Aorta (tissue), 5 donors: ENCODE results near the gene COL11A1. TPM values are rescaled to one million over a fixed set of nuclear protein-coding genes. Genes with fewer than 3 reads are reported as not detected.

Experiments
- ATAC-seq: fragments of 200-7000 bp; cut with Tn5 transposase; one replicate; pipeline ENCODE4 v1.9.1; 2022; ENCODE audit warnings: moderate library complexity; ENCODE audit not compliant: low FRiP score
- DNase-seq, 2 donors: peaks; one replicate each; pipeline ENCODE4 v3.0.0-alpha.2; 2020
- H3K27ac ChIP-seq, 2 donors: one replicate each; pipeline ENCODE4 v1.5.1; 2013; ENCODE audit warnings: low read length in 2 of 2, mild to moderate bottlenecking in 2 of 2, moderate library complexity in 2 of 2, control low read depth in 1 of 2, inconsistent platforms in 1 of 2, low read depth in 1 of 2
- H3K27me3 ChIP-seq, 2 donors: one replicate each; pipeline ENCODE4 v1.6.1; 2013; ENCODE audit warnings: control low read depth in 1 of 2, low read length in 1 of 2, mild to moderate bottlenecking in 1 of 2, moderate library complexity in 1 of 2; ENCODE audit not compliant: insufficient read depth in 2 of 2, control insufficient read depth in 1 of 2
- H3K36me3 ChIP-seq, 2 donors: one replicate each; pipeline ENCODE4 v1.6.1; 2013; ENCODE audit warnings: control low read depth in 1 of 2, low read length in 1 of 2, mild to moderate bottlenecking in 1 of 2; ENCODE audit not compliant: insufficient read depth in 2 of 2, control insufficient read depth in 1 of 2
- H3K4me1 ChIP-seq, 2 donors: one replicate each; pipeline ENCODE4 v1.6.1; 2013; ENCODE audit warnings: low read length in 2 of 2, control low read depth in 1 of 2, mild to moderate bottlenecking in 1 of 2, moderate library complexity in 1 of 2; ENCODE audit not compliant: insufficient read depth in 2 of 2, control insufficient read depth in 1 of 2
- H3K4me3 ChIP-seq, 2 donors: one replicate each; pipeline ENCODE4 v1.5.1; 2013; ENCODE audit warnings: low read length in 2 of 2, control low read depth in 1 of 2, mild to moderate bottlenecking in 1 of 2
- H3K9me3 ChIP-seq: one replicate; pipeline ENCODE4 v1.6.1; 2013; ENCODE audit warnings: mild to moderate bottlenecking, low read length; ENCODE audit not compliant: control insufficient read depth
- WGBS, 2 donors: extraction: QIAGEN DNeasy Blood & Tissue Kit; methylation state at CpG; one replicate each; pipeline ENCODE4 v1.1.7; 2013; 5-methylcytosine and 5-hydroxymethylcytosine counted together
- intact Hi-C, 2 donors: fragments of 100-400 bp; cut with DNase I; formaldehyde crosslinking; loops; one replicate each; pipeline versions ENCODE4 v1.14.2 to v1.15.0; 2022
- polyA plus RNA-seq, 2 donors: library from polyadenylated mRNA; stranded (reverse); fragments of 200-250 nt; gene quantifications; one replicate each; pipeline ENCODE4 v1.2.3, GENCODE V29; 2013
- total RNA-seq, 2 donors: library from RNA; stranded (reverse); fragmentation: NEBNext Ultra II Directional; extraction: Animal tissue kit (Norgen Biotek cat#: 25700); gene quantifications; one replicate each; pipeline ENCODE4 v1.2.1, GENCODE V29; 2021
- donor health status: healthy with polysubstance abuse.
- donor health status: Bipolar disorder and iron deficiency.
- donor health status: DM: no; HTN: no; CAD: no.
- donor health status: DM: no; HTN: no; CAD: no.
- donor health status: DM: yes; HTN: yes; CAD: no.

The COL11A1 gene
- total and polyA plus RNA-seq, 4 donors = 0.29 to 8.4 TPM; not detected in 2

DNA sequence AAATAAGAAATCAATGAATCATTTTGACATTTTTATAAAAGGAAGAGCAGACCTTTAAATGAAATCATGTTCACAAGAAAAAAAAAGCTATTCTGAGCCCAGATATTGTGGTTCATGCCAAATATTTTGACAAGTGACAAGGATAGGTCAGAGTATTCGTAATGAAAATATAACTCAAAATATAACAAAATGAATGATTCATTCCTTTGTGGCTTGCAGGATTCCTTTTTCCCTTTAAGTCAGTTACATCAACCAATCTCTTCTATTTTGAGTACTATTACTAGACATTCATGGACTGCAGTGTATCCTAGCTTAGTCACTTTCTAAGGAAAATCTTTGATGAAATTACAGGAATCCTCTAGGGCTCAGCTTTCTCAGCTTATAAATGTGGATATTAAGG, 188.7 kb downstream of the COL11A1 start:
- WGBS, 2 donors = 0 to 2% methylated on average over 1 of the region's 1 CpG
- Histone ChIP-seq H3K27me3 (no peaks in the 10 kb centered on the region), H3K27ac (no peak overlapping the region), H3K4me1 (no peaks in the 10 kb centered on the region), H3K36me3 (no peaks in the 10 kb centered on the region), H3K4me3 (no peak overlapping the region), H3K9me3 (no peaks in the 10 kb centered on the region)
- ATAC-seq = no peak
- DNase-seq = no peak
- intact Hi-C loops = no loop called here

DNA sequence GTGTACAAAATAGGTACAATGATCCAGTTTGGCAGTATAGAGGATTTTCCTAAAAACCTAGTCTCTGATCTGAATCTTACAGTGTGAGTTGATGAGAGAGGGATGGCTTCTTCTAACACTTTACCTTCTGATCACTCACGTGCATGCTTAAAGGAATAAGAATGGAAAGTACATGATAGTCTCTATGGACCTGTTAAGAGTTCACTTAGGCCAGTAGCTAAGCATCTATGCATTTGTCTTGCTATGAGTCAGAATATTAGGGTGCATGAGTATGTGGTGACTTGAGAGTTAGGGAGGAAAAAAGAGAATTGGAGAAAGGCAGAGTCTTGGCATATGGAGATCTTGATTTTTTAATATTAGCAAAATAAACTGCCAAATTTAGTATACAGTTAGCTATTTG, 206.3 kb downstream of the COL11A1 start:
- Histone ChIP-seq H3K27ac (no peak overlapping the region), H3K27me3 (no peaks in the 10 kb centered on the region), H3K36me3 (no peaks in the 10 kb centered on the region), H3K4me1 (no peaks in the 10 kb centered on the region), H3K4me3 (no peak overlapping the region), H3K9me3 (no peaks in the 10 kb centered on the region)
- ATAC-seq (no peak), DNase-seq (no peak)
- 65 to 68% methylated on average over 1 of the region's 1 CpG for WGBS, 2 donors
- intact Hi-C loops = no loop called here

DNA sequence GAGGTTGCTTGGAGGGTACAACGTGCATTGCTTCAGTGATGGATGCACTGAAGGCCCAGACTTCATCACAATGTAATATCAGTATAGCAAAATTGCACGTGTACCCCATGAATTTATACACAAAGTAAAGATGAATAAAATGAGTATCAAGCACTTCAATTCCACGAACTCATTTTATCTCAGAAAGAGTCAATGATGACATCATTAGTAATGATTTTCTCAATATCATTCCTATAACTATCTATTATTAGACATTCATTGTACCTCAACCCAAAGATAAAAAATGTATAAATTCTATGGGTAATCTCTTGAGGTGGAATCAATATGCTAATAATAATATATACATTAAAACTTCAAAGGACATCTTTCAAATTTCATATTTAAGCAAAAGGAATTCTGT, 208.4 kb downstream of the COL11A1 start:
- ATAC-seq = no peak
- WGBS, 2 donors = 71 to 79% methylated on average over 3 of the region's 3 CpGs
- H3K4me1 ChIP-seq = no peaks in the 10 kb centered on the region

DNA sequence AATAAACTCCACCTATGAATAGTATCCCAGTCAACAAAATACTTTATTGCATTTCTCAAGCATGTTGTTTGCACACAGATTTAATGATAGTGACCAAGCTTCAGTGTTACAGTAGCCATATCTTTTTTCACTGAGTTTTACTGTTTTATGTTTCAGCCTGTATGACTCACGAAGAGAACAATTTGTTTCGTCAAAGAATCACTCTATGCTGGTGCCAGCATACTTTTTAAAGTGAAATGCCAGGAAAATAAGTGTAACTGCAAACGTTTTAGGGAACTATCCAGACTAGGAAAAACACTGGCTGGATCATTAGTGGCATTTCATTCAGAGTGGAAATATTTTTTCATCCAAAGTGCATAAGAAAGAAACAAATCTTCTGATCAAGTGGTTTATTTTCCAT, 210.8 kb downstream of the COL11A1 start:
- intact Hi-C loops = no loop called here
- no peak for ATAC-seq
- 2 to 3% methylated on average over 3 of the region's 3 CpGs for WGBS, 2 donors
- Histone ChIP-seq H3K4me1 (no peaks in the 10 kb centered on the region), H3K4me3 (no peak overlapping the region), H3K27ac (no peak overlapping the region), H3K27me3 (no peaks in the 10 kb centered on the region), H3K36me3 (no peaks in the 10 kb centered on the region), H3K9me3 (no peaks in the 10 kb centered on the region)
- DNase-seq = no peak

More for the DNA sequence above, 208.4 kb downstream of the COL11A1 start:
- intact Hi-C loops = no loop called here
- Histone ChIP-seq H3K9me3 (no peaks in the 10 kb centered on the region), H3K27ac (no peak overlapping the region), H3K27me3 (no peaks in the 10 kb centered on the region), H3K4me3 (no peak overlapping the region), H3K36me3 (no peaks in the 10 kb centered on the region)
- DNase-seq = no peak

DNA sequence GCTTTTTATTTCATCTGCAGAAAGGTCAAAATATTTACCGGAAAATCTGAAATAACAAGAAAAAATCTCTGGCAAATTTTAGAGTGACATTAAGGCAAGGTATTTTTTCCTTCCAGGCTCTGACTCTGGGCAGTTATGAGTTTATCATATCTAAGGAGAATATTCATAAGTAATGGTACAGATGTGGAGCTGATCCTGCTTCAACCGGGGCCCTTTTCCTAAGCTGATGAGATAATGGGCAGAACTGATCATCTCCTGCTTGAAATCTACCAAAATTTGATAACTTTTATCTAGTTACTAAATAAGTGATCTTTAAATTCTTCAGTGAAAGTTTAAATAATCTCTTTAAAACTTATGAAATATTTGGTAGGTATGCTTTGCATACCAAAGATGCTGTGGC, 211.6 kb downstream of the COL11A1 start:
- Histone ChIP-seq H3K27ac (no peak overlapping the region), H3K9me3 (no peaks in the 10 kb centered on the region), H3K27me3 (no peaks in the 10 kb centered on the region), H3K4me1 (no peaks in the 10 kb centered on the region), H3K36me3 (no peaks in the 10 kb centered on the region), H3K4me3 (no peak overlapping the region)
- DNase-seq (no peak), ATAC-seq (no peak)
- intact Hi-C loops = no loop called here
- 71 to 90% methylated on average over 2 of the region's 2 CpGs for WGBS, 2 donors

DNA sequence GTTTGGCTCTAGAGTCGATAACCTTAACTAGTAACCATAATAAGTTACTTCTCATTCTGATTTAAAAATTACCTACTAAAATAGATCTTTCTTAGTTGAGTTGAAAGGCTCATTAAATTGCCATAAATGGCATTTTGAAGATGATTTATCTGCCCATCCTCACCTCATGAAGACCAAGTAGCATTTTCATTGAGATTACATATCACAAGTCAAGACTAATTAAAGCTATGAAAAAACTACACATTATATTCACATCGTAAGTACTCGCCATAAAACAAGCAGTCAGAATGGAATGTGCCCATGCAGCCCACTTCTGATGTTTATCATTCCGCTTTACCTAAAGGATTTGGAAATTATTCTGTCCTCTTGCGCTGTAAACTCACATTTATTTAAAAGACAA, 212.0 kb downstream of the COL11A1 start:
- Histone ChIP-seq H3K27ac (no peak overlapping the region), H3K36me3 (no peaks in the 10 kb centered on the region), H3K4me3 (no peak overlapping the region), H3K4me1 (no peaks in the 10 kb centered on the region), H3K27me3 (no peaks in the 10 kb centered on the region), H3K9me3 (no peaks in the 10 kb centered on the region)
- DNase-seq (no peak), ATAC-seq (no peak)
- 90% methylated on average over 5 of the region's 5 CpGs for WGBS, 2 donors
- intact Hi-C loops = no loop called here

DNA sequence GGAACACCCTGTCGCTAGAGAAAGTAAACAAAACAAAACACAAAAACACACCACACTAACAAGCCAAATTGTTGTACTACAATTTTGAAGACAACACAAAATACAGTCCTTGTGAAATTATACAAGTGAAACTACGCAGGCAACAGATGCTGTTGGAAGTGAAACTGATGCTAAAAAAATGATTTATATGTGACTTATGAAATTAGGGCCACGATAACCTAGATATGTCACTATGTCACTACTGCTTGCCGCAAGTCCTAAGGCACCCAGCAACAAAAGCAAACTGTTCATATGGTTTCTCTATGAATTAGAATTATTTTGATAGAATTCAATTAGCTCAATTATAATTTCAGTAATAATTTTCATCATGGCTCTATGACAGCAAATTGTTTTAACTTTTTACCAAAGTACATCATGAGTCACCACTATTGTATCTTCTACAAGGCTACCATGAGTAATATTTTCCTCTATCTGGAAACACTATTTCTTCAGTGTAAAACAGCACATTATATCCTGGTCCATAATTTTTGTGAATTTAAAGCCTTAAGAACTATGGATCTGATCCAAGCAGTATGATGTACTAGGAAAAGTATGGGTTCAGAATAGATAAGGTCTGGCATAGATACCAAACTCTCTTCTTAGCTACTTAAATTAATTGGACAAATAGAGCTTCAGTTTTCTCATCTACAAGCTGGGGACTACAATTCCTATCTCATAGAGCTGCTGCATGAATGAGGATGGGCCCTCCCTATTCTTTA, 216.3 kb downstream of the COL11A1 start:
- Histone ChIP-seq H3K27me3 (no peaks in the 10 kb centered on the region), H3K4me3 (no peak overlapping the region), H3K36me3 (no peaks in the 10 kb centered on the region), H3K4me1 (no peaks in the 10 kb centered on the region), H3K9me3 (no peaks in the 10 kb centered on the region), H3K27ac (no peak overlapping the region)
- ATAC-seq = no peak
- 88 to 92% methylated on average over 4 of the region's 4 CpGs for WGBS, 2 donors
- DNase-seq = no peak
- intact Hi-C loops = no loop called here

DNA sequence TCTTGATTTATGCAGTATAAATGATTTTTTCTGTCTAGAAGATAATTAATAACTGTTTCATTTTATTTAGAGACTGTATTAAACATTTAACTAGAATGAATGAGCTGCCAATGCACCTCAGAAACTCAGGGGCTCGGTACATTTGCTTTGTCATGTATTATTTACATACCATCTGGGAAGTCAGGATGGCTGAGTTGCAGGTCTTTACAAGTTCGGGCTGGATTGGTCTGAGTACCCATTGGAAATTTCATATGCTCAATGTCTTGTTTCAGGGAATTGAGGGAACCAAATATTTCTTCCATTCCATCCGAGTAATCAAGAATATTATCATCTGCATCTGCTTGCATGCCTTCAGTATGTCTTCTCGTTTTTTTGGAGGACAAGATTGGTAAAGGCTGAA, 221.7 kb downstream of the COL11A1 start:
- ATAC-seq = no peak
- H3K27ac ChIP-seq = no peak overlapping the region

DNA sequence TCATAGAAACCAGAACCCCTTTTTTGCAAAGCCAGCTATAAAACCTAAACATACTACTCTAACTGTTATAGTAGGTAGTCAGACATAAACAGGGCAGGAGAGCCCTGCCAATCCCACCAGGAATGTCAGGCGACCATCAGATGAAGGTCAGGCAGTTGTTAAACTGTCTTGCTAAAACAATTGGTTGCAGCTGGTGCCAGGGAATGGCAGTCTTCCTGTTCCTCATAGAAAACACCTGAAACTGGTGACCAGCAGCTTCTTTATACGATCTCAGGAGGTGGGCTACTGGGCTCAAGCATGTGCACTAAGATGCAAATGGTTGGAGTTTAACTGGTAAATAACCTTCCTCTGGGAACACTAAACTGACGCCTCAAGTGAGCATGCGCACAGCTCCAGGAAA, 224.1 kb downstream of the COL11A1 start:
- H3K36me3 ChIP-seq = no peaks in the 10 kb centered on the region
- H3K27ac ChIP-seq = no peak overlapping the region
- no peaks in the 10 kb centered on the region for H3K4me1 ChIP-seq
- no peaks in the 10 kb centered on the region for H3K27me3 ChIP-seq
- no peak overlapping the region for H3K4me3 ChIP-seq
- no peak for DNase-seq
- H3K9me3 ChIP-seq = no peaks in the 10 kb centered on the region
- intact Hi-C loops = no loop called here
- 85 to 86% methylated on average over 4 of the region's 4 CpGs for WGBS, 2 donors
- no peak for ATAC-seq

More for the DNA sequence above, 221.7 kb downstream of the COL11A1 start:
- no peak for DNase-seq
- WGBS, 2 donors = 79 to 84% methylated on average over 4 of the region's 4 CpGs
- intact Hi-C loops = no loop called here
- H3K9me3 ChIP-seq = no peaks in the 10 kb centered on the region
- no peaks in the 10 kb centered on the region for H3K36me3 ChIP-seq
- no peaks in the 10 kb centered on the region for H3K27me3 ChIP-seq
- H3K4me1 ChIP-seq = no peaks in the 10 kb centered on the region
- H3K4me3 ChIP-seq = no peak overlapping the region
